Stimulated activated CD8-positive, alpha-beta memory T cell treated with anti-CD3 and anti-CD28 coated beads, Interleukin-12 subunit alpha, Interleukin-12 subunit beta, amount 100 ng/mL, for 1 hour (primary cell): ENCODE data around the gene DNAH14.
"Not testable (repeated sequence)": the region's sequence is repeated elsewhere in the genome, so short reads cannot be mapped to it uniquely, and the experiment has no call there.

Experiments used
- DNase-seq: peaks from one replicate; pipeline ENCODE4 v3.0.0-alpha.2; 2020; ENCODE audit warnings: low read depth

DNAH14 gene

DNA sequence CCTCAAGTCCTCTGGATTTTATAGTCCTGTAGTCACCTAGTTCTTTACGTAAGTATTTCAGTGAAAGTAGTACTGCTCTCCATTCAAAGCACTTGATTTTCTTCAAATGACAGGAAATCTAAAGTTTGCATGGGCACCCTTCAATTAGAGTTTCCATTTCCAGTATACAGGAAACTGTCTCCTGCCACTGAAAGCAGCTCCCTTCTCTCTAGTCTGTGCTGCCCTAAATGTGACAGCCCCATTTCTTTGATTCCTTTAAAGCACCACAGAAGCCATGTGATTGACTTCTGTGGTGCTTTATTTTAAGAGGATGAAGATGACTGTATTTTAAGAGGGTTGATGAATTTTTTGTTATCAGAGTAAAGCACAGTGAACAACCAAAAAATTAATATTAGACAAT is 226.1 kb downstream of the DNAH14 start:
- no peak for DNase-seq

DNA sequence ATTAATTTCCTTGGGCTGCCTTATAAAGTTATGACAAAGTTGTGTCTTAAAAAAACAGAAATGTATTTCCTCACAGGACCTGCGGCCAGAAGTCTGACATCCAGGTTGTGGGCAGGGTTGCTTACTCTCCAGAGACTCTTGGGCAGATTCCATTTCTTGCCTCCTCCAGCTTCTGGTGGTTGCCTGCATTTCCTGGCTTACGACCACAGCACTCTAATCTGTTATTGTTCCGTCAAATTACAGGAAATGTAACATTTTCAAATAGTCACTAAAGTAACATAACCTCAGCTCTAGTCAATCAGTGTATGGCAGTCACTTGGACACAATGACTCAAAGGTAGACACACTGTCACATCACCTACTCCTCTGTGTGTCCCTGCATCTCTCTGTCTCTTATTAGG is 226.8 kb downstream of the DNAH14 start:
- no peak for DNase-seq

- no peak for DNase-seq
Measured at GRCh38 chr1:225158291-225158690, 228.8 kb downstream of the DNAH14 start.

- no peak for DNase-seq
Measured at GRCh38 chr1:225159793-225160192, 230.3 kb downstream of the DNAH14 start.

DNA sequence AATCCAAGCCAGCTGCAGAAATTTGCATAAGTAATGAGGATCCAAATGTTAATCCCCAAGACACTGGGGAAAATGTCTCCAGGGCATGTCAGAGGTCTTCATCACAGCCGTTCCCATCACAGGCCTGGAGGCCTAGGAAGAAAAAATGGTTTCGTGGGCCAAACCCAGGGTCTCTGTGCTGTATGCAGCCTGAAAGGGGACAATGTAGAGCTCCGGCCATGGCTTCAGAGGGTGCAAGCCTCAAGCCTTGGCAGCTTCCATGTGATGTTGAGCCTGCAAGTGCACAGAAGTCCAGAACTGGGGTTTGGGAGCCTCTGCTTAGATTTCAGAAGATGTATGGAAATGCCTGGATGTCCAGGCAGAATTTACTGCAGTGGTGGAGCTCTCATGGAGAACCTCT is 247.9 kb downstream of the DNAH14 start:
- not testable (repeated sequence) for DNase-seq

- no peak for DNase-seq
Measured at GRCh38 chr1:225179686-225180085, 250.2 kb downstream of the DNAH14 start.

GRCh38 chr1:225182716-225183115 is 253.2 kb downstream of the DNAH14 start:
- no peak for DNase-seq

DNA sequence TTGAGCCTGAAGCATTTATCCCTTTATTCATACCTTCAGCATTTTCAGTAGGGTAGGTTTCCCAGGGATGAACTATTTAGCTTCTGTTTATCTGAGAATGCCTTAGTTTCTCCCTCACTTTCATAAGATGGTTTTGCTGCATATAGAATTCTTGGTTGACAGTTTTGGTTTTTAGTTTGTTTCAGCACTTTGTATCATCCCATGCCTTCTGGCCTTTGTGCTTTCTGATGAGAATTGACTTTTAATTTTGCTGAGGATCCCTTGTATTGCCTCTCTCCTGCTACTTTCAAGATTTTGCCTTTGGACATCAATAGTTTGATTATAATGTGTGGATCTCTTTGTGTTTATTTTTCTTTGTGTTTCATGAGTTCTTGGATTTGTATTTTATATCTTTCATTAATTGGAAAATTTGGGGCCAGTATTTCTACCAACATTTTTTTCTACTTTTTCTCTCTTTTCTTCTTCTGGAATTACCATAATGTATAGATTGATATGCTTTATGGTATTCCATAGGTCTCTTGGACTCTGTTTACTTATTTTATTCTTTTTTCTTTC is 261.8 kb downstream of the DNAH14 start:
- no peak for DNase-seq

- no peak for DNase-seq
Measured at GRCh38 chr1:225201447-225201846, 272.0 kb downstream of the DNAH14 start.

GRCh38 chr1:225207791-225208190 is 278.3 kb downstream of the DNAH14 start:
- no peak for DNase-seq

DNA sequence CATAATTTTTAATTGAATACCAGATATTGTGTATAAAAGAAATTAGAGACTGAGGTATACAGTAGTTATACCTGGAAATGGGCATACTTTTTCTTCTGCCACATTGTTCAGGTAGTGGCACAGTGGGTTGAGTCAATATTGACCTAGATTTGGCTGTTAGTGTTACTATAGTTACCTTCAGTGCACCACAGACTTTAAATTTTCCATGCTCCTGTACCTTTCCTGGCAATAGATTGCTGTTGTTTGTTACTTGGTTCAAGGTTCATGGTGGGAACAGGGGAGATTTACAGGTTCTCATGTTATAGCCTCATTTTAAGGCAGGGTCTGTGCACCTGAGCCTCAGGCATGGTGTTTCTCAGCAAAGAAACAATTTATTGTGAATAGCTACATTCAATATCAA is 279.7 kb downstream of the DNAH14 start:
- no peak for DNase-seq

DNA sequence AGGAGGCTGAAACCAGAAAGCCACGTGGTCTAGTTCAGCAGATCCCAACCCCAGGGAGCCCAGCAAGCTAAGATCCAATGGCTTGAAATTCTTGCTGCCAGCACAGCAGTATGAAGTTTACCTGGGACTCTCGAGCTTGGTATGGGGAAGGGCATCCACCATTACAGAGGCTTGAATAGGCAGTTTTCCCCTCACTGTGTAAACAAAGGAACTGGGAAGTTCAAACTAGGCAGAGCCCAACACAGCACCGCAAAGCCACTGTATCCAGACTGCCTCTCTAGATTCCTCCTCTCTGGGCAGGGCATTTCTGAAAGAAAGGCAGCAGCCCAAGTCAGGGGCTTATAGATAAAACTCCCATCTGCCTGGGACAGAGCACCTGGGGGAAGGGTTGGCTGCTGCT is 280.7 kb downstream of the DNAH14 start:
- not testable (repeated sequence) for DNase-seq

DNA sequence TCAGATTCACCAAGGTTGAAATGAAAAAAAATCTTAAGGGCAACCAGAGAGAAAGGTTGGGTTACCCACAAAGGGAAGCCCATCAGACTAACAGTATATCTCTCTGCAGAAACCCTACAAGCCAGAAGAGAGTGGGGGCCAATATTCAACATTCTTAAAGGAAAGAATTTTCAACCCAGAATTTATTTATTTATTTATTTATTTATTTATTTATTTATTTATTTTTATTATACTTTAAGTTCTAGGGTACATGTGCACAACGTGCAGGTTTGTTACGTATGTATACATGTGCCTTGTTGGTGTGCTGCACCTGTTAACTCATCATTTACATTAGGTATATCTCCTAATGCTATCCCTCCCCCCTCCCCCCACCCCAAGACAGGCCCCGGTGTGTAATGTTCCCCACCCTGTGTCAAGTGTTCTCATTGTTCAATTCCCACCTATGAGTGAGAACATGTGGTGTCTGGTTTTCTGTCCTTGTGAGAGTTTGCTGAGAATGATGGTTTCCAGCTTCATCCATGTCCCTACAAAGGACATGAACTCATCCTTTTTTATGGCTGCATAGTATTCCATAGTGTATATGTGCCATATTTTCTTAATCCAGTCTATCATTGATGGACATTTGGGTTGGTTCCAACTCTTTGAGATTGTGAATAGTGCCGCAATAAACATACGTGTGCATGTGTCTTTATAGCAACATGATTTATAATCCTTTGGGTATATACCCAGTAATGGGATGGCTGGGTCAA is 282.4 kb downstream of the DNAH14 start:
- not testable (repeated sequence) for DNase-seq

GRCh38 chr1:225224287-225224686 is 294.8 kb downstream of the DNAH14 start:
- DNase-seq = no peak

DNA sequence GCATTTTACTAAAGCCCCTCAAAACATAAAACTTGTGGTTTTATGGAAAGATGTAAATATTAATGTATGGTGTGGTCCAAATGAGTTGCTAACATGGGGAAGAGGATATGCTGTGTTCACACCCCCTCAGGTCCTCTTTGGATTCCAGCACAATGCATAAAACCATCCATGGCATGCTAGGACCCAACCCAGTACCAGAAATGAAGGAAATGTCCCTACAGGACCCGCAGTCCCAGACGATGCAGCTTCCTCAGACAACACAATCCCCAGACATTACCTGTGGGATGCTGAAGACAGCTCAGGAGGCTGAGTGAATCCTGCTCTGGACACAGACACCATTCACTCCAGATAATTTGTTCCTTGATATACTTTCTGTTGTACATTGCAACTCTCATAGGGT is 296.2 kb downstream of the DNAH14 start:
- DNase-seq = no peak

GRCh38 chr1:225228871-225229303 is 299.4 kb downstream of the DNAH14 start:
- no peak for DNase-seq

DNA sequence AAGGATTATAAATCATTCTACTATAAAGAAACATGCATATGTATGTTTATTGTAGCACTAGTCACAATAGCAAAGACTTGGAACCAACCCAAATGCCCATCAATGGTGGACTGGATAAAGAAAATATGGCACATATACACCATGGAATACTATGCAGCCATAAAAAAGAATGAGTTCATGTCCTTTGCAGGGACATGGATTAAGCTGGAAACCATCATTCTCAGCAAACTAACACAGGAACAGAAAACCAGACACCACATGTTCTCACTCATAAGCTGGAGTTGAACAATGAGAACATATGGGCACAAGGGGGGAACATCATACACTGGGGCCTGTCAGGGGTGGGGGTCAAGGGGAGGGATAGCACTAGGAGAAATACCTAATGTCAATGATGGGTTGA is 300.0 kb downstream of the DNAH14 start:
- not testable (repeated sequence) for DNase-seq

- DNase-seq = no peak
Measured at GRCh38 chr1:225230483-225230882, 301.0 kb downstream of the DNAH14 start.

GRCh38 chr1:225232930-225233329 is 303.5 kb downstream of the DNAH14 start:
- DNase-seq = not testable (repeated sequence)

DNA sequence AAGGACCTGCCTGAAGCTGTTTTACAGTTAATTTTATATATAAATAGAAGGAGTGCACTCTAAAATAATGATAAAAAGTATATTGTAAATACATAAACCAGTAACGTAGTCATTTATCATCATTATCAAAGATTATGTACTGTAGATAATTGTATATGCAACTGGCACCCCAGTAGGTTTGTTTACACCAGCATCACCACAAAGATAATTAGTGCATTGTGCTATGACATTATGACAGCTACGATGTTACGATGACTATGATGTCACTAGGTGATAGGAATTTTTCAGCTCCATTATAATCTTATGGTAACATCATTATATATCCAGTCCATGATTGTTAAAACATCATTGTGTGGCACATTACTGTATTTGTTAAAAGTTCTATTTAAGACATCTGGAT is 313.1 kb downstream of the DNAH14 start:
- no peak for DNase-seq

DNA sequence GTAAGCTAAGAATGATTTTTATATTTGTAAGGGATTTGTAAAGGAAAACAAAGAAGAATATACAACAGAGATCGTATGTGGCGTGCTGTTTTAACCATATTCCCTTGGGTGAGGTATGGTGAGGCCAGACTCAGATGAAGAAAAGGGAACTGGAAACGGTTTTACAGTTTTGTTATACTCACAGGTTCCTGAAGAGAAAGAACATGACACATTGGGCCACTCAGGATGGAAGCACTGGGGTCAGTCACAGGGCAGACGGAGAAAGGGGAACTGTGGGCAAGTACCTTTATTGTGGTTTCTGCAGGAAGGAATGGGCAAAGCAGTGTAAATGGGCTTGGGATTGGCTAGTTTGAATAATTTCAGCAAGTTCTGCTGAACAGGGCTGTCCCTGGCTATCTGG is 321.0 kb downstream of the DNAH14 start:
- DNase-seq = no peak

DNA sequence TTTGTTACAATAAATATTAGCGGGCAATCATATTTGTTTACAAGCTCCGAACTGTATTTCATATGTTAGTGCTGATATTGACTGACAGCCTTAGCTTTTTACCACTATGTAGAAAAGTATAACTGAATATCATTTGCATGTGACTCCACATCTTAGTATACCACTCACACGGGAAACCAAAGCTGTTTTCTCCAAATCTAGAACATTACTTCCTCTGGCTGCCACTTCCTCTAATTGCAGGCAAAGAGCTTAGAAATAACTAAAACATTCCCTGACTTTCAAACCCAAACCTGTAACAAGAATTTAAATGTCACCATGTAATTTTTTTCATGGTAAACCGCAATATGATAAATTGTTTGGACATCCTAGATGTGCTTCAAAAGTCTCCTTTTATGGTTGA is 323.7 kb downstream of the DNAH14 start:
- no peak for DNase-seq

GRCh38 chr1:225253784-225254183 is 324.3 kb downstream of the DNAH14 start:
- no peak for DNase-seq

GRCh38 chr1:225254676-225255075 is 325.2 kb downstream of the DNAH14 start:
- DNase-seq = no peak
